ENCODE measurements around the gene KDM3A.

GRCh38 chr2:86525421-86526340 lies 84.5 kb downstream of the KDM3A start:
- no peak for TF ChIP-seq CTCF (IDR thresholded peaks at IDR 0.05)
- no peak for TF ChIP-seq POLR2A (IDR thresholded peaks at IDR 0.05)
